Measurements from ENCODE around the gene FNBP1L.
A peak's percentile ranks its signal among the peaks of the same experiment; 100 is the strongest.

The FNBP1L gene

DNA sequence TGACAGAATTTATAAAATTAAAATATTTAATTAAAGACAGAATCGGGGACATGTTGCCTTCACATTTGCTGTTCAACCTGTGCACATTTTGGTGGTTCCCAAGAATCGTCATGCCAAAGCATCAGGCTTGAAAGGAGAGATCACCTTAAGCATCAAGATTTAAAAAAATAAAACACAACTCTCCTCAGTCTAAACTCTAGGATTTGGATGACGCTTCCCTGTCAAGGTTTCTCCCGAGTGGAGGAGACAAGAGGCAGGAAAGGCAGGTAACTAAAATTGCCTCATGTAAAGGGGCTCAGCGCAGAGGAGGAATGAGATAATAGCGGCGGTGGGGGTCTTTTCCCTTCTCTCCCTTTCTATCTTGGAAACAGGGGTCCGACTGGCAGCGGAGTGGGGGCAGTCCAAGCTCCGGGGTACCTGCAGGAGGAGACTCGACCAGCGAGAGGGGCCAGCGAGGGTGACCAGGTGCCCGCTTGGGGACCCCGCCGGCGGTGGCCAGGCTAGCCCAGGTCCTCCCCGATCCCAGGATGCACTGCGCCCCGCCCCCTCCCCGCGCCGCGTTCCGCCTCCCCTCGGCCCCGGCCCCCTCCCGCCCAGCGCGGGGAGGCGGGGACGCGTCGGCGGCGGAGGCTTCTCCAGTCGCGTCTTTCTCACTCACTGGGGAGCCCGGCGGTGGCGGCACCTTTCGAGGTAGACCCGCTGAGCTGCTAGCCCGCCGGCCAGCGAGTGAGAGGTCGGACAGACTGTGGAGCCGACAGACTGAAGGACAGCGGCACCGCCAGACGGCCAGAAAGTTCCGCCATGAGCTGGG, at the start of gene FNBP1L:
TSS of gene FNBP1L (plus strand) at position 638 of the 811 bp plus-strand sequence. CDS start at position 802, 164 bp downstream.
- peak; percentile 73 to 87 for DNase-seq

DNA sequence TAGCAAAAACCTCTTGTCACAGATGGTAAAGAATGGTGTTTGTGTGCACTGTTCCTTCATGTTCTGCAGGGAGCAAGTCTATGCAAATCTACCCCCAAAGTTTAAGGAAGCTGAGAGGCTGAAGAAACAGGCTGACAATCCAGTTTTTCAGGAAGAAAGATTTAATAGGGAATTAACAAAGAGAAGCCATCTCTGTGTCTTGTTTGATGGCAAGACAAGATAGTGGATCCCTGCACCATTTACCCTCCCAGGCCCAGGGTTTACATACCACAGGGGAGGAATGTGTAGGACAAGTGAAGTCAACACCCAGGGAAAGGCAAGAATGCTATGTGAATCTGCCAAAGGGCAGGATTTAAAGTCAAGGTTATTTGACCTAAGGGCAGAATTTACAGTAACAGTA, 48.1 kb upstream of the FNBP1L start:
- no peak for DNase-seq

DNA sequence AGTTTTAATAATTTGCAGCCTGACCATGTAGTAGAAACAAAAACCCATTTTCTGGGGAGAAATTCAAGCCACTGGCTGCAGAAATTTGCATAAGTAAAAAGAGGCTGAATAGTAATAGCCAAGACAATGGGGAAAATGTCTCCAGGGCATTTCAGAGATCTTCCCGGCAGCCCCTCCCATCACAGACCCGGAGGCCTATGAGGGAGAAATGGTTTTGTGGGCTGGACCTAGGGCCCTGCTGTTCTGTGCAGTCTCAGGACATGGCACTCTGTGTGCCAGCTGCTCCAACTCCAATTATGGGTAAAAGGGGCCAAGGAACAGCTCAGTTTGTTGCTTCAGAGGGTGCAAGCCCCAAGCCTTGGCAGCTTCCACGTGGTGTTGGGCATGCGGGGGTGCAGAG, 39.7 kb upstream of the FNBP1L start:
- no peak for DNase-seq

DNA sequence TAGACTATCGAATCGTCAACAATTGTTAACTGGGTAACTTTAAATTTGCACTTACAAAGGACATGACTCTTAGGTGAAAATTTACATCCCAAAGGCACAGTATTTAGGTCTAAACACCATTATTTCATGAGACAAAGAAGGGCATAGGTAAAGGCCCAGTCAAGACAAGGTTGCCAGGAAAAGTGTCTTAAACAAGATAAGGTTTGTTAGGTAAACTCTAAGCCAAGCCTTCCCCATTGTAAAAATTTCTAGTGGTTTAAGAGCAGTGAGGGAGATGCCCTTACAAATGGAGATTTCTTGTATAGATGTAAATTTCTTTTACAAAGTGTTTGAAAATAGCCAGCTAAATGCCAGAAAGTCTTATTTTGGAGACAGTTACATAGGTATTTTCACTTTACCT, 36.9 kb upstream of the FNBP1L start:
- DNase-seq = no peak

DNA sequence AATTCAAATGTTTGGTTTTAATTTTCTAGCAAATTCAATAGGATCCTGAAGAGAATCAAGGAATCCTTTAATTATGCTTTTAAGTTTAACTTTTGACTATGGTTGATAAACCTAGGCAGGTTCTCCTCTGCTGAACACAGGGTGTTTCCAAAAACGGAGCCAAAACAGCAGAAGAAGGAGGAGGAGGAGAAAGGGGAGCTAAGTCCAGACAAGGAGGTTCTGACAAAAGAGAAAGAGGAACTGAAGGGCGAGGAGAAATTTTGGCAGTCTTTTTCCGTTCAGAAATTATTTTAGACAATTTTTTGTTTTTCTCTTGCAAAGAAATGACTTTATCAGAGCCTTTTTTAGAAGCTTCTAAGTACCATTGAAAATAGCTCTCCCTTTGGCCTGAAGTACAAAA, 33.2 kb upstream of the FNBP1L start:
- no peak for DNase-seq

DNA sequence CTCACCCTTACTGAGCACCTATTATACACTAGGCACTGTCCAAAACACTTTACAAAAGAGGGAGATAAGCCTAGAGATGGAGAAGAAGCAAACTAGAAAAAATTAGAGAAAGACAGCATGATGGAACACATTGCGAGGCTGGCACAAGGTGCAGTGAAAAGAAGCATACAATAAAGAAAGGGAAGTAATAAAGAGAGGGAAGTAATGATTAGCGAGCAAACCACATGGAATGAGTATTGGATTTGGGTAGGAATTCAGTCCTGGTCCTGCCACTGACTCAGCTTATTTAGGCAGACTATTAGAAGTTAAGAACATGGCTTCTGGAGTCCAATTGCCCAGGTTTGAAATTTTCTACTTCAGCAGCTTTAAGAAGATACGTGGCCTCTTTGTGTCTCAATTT, 32.6 kb upstream of the FNBP1L start:
- no peak for DNase-seq

DNA sequence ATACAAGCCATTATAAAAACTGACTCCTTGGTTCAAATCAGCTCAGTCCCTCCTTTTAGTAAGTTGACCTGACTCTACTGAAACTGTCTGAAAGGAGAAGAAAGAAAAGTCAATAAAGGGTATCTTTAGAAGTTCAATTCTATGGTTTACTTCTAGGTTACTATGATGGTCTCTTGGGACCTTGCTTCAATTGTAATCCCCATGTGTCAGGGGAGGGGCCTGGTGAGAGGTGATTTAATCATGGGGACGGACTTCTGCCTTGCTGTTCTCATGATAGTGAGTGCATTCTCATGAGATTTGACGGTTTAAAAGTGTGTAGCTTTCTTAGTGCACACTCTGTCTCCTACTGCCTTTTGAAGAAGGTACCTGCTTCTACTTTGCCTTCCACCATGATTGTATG, 31.7 kb upstream of the FNBP1L start:
- DNase-seq = no peak

DNA sequence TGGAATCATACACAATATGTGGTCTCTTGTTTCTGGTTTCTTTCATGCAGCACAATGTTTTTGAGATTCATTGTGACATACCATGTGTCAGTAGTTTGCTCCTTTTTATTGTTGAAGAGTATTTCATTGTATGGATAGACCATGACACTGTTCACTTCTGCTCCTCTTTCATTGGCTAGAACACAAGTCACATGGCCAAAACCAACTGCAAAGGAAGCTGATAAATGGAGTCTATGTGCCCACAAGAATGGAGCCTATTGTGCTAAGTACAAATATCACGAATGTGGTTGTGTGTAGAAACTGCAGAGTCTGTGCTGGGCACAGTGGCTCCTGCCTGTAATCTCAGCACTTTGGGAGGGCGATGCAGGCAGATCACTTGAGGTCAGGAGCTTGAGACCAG, 28.6 kb upstream of the FNBP1L start:
- DNase-seq = no peak

DNA sequence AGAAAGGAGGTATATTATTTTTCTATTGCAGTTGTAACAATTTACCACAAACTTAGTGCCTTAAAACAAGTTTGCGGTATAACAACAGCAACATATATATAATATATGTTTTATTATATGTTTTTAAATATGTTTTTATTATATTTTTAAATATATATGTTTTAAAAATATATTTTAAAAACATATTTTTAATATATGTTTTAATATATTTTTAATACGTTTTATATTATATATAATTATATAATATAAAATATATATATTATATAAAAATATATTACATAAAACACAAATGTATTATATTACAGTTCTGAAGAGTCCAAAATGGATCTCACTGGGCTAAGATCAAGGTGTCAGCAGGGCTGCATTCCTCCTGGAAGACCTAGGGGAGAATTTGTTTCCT, 27.5 kb upstream of the FNBP1L start:
- DNase-seq = no peak

DNA sequence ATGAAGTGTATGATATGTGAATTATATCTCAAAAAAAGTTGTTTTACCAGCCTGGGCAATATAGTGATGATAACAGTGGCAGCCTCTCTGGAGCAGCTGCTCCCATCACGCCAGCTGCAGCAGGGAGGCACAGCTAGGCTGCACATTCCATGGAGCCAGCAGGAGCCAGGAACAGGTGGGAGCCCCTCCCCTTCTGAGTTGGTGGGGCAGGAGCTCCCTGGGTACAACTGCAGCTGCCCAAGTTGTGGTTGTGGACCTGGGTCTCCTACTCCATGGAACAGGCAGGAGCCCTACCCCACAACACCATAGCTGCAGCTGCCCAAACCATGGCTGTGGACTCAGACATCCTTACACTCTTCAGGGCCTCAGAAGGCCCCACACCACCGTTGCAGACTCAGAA, 21.7 kb upstream of the FNBP1L start:
- DNase-seq = no peak

DNA sequence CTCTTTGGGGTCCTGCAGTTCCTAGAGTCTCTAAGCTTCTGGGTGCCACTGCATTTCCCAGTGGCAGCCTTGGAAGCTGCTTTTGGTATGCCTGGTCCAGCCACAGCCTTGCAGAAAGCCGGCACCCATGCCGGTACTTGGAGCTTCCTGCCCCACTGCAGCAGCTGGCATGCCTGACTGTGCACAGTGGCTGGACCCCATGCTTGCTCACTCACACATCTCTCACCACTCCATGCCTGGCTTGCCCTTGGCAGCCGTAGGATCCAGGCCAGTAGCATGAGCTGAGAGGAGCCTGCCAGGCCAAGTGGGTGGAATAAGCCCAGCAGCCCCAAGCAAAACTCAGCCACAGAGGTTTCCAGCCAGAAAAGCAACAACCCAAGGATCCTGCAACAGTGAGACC, 20.3 kb upstream of the FNBP1L start:
- DNase-seq = no peak

DNA sequence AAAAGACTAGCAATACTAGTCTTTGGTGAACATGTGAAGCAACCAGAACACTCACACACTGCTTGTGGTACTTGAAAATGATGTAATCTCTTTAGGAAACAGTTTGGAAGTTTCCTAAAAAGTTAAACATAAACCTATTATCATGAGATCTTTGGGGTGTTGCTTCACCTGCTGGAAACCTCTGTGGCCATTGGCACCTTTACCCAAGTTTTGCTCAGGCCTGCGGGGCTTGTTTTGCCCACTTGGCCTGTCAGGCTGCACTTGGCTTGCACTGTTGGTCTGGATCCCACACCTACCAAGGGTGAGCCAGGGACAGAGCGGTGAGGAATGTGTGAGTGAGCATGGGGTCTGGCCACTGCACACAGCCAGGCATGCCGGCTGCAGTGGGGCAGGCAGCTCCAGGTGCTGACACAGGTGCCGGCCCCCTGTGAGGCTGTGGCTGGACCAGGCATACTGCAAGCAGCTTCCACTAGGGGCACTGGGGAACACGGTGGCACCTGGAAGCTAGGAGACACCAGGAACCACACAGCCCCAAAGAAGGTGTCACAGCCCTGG, 14.4 kb upstream of the FNBP1L start:
- DNase-seq = no peak

DNA sequence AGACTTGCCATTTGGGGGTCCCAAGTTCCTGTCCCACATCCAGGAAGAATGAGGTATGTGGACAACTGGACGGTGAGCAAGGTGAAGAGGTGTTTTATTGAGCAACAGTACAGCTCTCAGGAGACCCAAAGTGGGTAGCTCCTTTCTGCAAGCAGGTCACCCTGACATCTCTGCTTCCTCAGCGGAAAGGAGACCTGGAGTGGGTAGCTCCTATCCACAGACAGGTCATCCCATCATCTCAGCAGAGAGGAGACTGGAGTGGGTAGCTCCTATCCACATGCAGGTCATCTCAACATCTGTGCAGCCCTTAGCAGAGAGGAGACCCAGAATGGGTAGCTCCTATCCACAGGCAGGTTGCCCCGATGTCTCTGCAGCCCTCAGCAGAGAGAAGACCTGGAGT, 13.8 kb upstream of the FNBP1L start:
- DNase-seq = no peak

DNA sequence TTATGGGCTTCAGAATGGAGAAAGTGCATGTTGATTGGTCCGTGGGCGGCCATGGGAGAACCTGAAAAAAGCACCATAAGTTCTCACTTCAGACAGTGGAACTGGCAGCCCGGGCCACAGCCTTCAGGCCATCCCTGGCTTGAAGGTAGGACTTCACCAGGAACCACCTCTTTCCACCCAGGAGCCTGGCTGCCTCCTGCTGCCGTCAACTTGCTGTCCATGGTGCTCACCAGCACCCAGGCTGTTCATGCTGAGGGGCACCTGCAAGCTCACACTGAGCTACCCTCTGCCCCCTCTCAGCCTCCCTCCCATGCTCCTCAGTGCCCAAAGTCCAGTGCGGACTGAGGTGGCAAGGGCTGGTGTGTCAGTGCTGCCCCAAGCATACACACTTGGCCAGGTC, 12.9 kb upstream of the FNBP1L start:
- no peak for DNase-seq

DNA sequence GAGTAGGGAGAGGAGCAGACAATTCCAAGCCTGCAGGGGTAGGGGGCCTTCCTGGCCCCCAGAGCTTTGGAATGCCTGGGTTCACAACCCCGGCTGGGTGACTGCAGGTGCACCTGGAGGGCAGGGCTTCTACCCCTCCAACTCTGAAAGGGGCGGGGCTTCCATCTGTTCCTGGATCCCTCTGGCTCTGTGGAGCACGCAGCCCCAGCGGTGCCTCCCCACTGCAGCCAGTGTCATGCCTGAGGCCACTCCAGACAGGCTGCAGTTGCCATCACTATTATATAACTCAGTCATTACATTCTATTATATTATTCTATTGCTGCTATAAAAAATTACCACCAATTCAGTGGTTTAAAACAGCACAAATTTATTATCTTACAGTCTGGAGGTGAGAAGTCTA, 12.5 kb upstream of the FNBP1L start:
- DNase-seq = no peak

DNA sequence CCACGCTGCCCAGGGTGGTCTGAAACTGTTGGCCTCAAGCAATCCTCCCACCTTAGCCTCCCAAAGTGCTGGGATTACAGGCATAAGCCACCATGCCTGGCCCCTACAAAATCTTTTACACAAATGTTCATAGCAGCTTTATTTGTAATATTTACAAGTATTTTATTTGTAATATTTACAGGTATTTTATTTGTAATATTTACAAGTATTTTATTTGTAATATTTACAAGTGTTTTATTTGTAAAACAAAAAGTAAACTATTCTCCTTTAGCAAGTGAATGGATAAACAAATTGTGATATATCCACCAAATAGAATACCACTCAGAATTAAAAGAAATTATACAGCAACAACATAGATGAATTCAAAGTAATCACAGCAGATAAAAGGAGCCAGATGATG, 11.4 kb upstream of the FNBP1L start:
- no peak for DNase-seq

DNA sequence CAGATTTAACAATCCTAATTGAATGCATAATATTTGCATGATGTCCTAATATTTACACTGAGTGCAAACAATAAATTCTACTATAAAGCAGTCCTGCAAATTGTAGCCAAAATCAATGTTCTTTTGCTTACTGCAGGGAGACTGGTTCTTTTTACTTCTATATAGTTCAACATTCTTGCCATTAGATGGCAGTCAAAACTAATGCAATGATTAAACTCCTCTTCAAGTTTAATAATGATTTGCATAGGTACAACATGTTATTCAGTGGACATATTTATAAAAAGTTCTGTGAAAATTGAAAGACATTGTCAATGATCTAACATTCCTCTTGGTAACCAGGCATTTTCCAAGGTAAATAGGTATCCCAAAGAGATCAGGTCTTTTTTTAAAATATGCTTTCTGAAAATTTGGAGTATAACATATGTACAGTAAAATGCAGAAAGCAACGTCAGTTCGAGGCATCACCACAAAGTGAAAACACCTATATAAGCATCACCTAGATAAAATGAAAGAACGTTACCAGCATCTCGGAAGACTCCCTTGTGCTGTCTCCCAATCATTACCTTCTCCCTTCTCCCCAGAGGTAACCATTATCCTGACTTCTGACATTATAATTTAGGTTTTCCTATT, 9.8 kb upstream of the FNBP1L start:
- DNase-seq = no peak

DNA sequence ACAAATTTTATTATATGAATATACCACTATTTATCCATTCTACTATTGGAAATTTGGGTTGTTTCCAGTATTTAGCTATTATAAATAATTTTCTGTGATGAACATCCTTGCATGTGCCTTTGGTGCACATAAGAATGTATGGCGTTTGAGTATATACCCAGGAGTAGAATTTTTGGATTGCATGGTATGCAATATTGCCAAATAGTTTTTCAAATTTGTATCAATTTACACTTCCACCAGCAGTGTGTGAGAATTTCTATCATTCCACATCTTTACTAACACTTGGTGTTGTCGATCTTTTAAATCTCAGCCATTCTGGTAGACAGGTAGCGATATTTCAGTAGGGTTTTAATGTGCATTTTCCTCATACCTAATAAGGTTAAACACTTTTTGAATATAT, 9.2 kb upstream of the FNBP1L start:
- DNase-seq = no peak

DNA sequence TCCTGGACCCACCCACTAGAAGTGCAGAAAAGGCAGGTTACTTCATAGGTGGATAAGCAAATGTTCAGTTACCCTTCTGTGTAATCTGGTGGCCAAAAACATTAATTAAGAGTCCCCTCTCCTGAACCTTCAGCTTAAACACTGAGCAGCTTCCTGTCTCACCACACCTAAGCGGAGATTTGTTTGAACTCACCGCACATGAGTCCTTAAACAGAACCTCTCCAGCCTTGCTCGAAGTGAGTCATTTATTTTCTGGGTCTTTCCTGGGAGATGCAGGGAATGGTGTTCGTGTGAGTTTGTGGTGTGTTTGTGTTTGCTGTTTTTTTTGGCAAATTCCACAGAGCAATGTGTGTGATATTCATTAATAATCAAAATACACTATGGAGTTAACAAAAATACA, 7.6 kb upstream of the FNBP1L start:
- no peak for DNase-seq

DNA sequence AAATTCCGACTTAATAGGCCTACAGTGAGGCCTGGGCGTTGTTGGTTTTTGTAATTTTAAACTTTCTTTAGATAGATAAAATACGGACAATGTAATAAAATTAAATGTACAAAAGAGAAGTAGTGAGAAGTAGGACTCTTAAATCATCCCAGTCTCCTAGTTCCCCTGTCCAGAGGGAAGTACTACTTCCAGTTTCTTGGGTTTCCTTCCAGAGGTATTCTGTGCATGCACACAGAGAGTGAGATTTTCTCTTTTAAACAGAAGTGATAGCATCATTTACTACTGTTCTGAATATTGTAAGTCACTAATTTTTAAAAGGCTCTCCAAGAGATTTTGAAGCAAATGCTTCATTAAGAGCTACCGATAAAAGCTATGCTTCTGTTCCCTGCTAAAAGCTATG, 7.2 kb upstream of the FNBP1L start:
- DNase-seq = no peak

DNA sequence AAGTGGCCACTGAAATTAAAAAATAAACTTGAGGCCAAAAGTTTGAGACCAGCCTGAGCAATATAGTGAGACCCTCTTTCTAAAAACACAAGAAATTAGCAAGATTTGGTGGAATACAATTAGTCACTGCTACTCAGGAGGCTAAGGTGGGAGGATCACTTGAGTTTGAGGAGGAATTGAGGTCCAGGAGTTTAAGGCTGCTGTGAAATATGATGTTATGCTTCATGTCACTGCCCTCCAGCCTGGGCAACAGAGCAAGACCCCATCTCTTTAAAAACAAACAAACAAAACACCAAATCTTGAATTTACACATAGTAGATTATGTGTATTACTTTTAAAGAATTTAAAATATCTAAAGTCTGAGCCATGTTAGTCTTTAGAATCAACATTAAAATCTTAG, 6.3 kb upstream of the FNBP1L start:
- DNase-seq = no peak

DNA sequence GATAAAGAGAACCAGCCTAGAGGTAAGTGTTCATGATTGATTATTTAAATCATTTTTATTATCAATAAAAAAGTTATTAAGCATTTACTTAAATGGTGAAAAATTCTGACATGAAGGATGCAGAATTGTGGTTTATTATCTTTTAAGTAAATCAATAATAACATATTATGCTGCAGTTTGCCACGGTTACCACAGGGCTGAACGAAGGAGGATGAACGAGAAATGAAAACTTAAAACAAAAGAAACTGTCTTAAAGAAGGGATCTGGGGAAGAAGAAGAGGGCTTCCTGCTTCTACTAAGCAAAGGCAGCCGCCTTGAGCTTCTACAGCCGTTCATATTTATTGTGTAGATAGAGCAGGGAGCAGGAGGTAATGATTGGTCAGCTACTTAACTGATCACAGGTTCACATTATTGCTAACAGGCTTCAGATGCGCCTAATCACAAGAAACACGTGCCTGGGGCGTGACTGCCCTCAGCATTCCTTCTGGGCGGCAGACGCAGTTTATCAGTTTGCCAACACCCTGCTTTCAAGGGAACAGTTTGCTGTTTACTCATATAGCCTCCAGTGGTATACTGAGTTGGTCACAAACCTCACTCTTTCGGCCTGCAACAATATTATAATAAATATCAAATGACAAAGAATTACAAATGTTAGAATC, 5.8 kb upstream of the FNBP1L start:
- DNase-seq = no peak

DNA sequence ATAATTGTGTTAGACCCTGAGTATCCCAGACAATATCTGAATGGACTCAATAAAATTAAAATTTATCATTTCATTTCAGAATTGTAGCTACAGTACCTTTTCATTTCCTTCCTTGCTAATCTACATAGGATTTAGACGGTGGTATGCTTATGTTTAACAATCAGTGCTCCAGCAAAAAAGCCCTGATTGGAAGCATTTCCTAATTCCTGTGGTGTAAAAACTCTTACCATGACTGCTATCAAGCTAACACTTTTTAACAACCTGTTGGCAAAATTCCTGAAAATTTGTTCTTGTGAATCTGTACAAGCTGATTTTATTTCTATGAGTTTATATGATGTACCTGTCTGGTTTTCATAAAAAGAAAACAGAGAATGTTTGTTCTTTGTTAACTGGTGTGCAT, 5.2 kb upstream of the FNBP1L start:
- no peak for DNase-seq

DNA sequence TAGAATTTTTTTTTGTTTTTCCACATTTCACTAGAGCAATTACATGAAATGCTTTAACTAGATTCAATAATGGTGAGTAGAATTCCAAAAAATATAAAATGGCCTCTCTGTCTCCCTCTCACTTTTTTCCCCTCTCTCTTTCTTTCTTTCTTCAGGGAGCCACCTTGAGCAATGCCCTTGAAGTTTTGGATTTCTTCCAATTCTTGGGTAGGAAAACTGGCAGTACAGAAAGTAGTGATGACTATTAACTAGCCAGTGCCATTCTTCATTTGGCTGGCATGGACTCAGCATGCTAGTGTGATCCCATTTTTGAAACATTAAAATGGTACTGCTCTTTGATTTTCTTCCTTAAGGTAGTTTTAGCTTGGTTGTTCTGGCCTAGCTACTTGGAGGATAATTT, 4.5 kb upstream of the FNBP1L start:
- no peak for DNase-seq
